K562 (cell line): ENCODE results near the gene KRTAP10-11. TPM values are rescaled to one million over a fixed set of nuclear protein-coding genes. Genes with fewer than 3 reads are reported as not detected.

Experiments used
- ATAC-seq: fragments of 200-7000 bp; cut with Tn5 transposase; 3 replicates; pipeline ENCODE4 v1.9.1; 2020; ENCODE audit warnings: moderate library complexity
- BruUV-seq: library from RNA; stranded (reverse); fragments of 400-500 nt; replicated peaks from 2 replicates; lab custom pipeline; 2021; lab: Mats Ljungman, UMichigan
- CTCF ChIA-PET: fragments of 300-600 bp; formaldehyde crosslinking; extraction: SDS; loops from one replicate; lab custom pipeline; 2021; ENCODE audit warnings: low intra/inter-chr PET ratio; lab: Yijun Ruan, JAX
- POLR2A ChIA-PET: fragments of 300-600, 350-650 bp; sonication (Branson Sonifier 250); formaldehyde crosslinking; extraction: SDS; loops from one replicate; lab custom pipeline; 2021; ENCODE audit warnings: antibody characterized with exemption, inconsistent platforms; lab: Yijun Ruan, JAX
- DNase-seq, 4 experiments: peaks; one replicate each; pipeline versions ENCODE4 v3.0.0 to v3.0.0-alpha.2; 2011 to 2018; ENCODE audit warnings: low spot score in 3 of 4, mixed read lengths in 3 of 4; ENCODE audit errors: extremely low read depth in 1 of 4
- FAIRE-seq: peaks from 2 replicates; lab custom pipeline; 2011; peaks lifted over from hg19 to GRCh38; lab: Jason Lieb, UNC
- H2AFZ ChIP-seq: 2 replicates; pipeline ENCODE4 v1.6.0; 2011; ENCODE audit warnings: low read depth, low read length, control low read depth, inconsistent platforms
- H3K27ac ChIP-seq: fragments of 200-600 bp; 3 replicates; pipeline ENCODE4 v1.8.0; 2011; ENCODE audit warnings: low read depth, mild to moderate bottlenecking, control low read depth, inconsistent platforms, low read length, moderate library complexity, mixed read lengths; ENCODE audit errors: extremely low read depth
- H3K27me3 ChIP-seq, 2 experiments: fragments of 300-600 bp in 1 of 2; 2 replicates in 1 of 2; 3 replicates in 1 of 2; pipeline versions ENCODE4 v1.6.0 to v1.8.0; 2011; ENCODE audit warnings: inconsistent platforms in 2 of 2, low read length in 2 of 2, mild to moderate bottlenecking in 1 of 2, mixed read lengths in 1 of 2, moderate library complexity in 1 of 2; ENCODE audit not compliant: control insufficient read depth in 2 of 2, insufficient read depth in 2 of 2
- H3K36me3 ChIP-seq: fragments of 300-600 bp; 3 replicates; pipeline ENCODE4 v1.8.0; 2011; ENCODE audit warnings: mild to moderate bottlenecking, low read length, inconsistent platforms; ENCODE audit not compliant: control insufficient read depth, insufficient read depth
- H3K4me1 ChIP-seq, 2 experiments: fragments of 200-600 bp in 1 of 2; replicated peaks in 1 of 2; 2 replicates in 1 of 2; 3 replicates in 1 of 2; pipeline versions ENCODE4 v1.5.1 to v1.8.0; 2011; ENCODE audit warnings: inconsistent platforms in 2 of 2, low read length in 2 of 2, mild to moderate bottlenecking in 1 of 2, mixed read lengths in 1 of 2, moderate library complexity in 1 of 2; ENCODE audit not compliant: control insufficient read depth in 2 of 2, insufficient read depth in 2 of 2
- H3K4me2 ChIP-seq: 2 replicates; pipeline ENCODE4 v1.6.1; 2011; ENCODE audit warnings: low read length, control low read depth, inconsistent platforms, mixed read lengths; ENCODE audit not compliant: insufficient read depth
- H3K4me3 ChIP-seq: fragments of 200-600 bp; sonication (generic), shearing (Covaris generic); 2 replicates; pipeline ENCODE4 v1.5.1; 2016; ENCODE audit warnings: control low read depth, inconsistent platforms
- H3K79me2 ChIP-seq: fragments of 200-600 bp; 3 replicates; pipeline ENCODE4 v1.8.0; 2011; ENCODE audit warnings: low read length, inconsistent platforms; ENCODE audit not compliant: control insufficient read depth, insufficient read depth
- H3K9ac ChIP-seq, 2 experiments: 2 replicates each; pipeline versions ENCODE4 v1.6.0 to v1.6.1; 2011; ENCODE audit warnings: low read depth in 2 of 2, low read length in 2 of 2, control low read depth in 1 of 2, inconsistent platforms in 1 of 2, mild to moderate bottlenecking in 1 of 2, mixed read lengths in 1 of 2; ENCODE audit not compliant: insufficient read depth in 1 of 2
- H3K9me1 ChIP-seq: one replicate; pipeline ENCODE4 v1.6.0; 2011; ENCODE audit warnings: inconsistent platforms, mild to moderate bottlenecking, low read length, moderate library complexity; ENCODE audit not compliant: control insufficient read depth, insufficient read depth
- H3K9me3 ChIP-seq: replicated peaks from 2 replicates; pipeline ENCODE4 v1.5.1; 2011; ENCODE audit warnings: low read depth, low read length, inconsistent platforms; ENCODE audit not compliant: control insufficient read depth, insufficient read depth
- H4K20me1 ChIP-seq: replicated peaks from 2 replicates; pipeline ENCODE4 v1.6.1; 2011; ENCODE audit warnings: low read length, inconsistent platforms, mixed read lengths; ENCODE audit not compliant: control insufficient read depth, insufficient read depth
- ERF ChIP-seq: fragments of 450-650 bp; formaldehyde crosslinking; IDR thresholded peaks from 2 replicates; pipeline ENCODE4 v1.4.0; 2020; ENCODE audit warnings: mild to moderate bottlenecking, mixed read lengths
- EZH2 ChIP-seq: IDR thresholded peaks from 2 replicates; pipeline ENCODE4 v1.6.1; 2012; ENCODE audit warnings: low read depth, mild to moderate bottlenecking, inconsistent platforms, low read length, borderline replicate concordance
- HDAC2 ChIP-seq: fragments of 450-650 bp; IDR thresholded peaks from 2 replicates; pipeline ENCODE4 v1.6.1; 2016; ENCODE audit warnings: mild to moderate bottlenecking
- MYNN ChIP-seq, 2 experiments: sonication (generic); formaldehyde crosslinking in 1 of 2; IDR thresholded peaks; 2 replicates each; pipeline versions ENCODE4 v1.5.0 to v1.6.1; 2016 to 2020; ENCODE audit warnings: antibody characterized with exemption in 1 of 2, missing genetic modification reagents in 1 of 2
- PRPF4 ChIP-seq: fragments of 200-400 bp; formaldehyde crosslinking; IDR thresholded peaks from one replicate; pipeline ENCODE4 v1.6.1; 2017; ENCODE audit warnings: low read length, low read depth, mild to moderate bottlenecking; ENCODE audit not compliant: insufficient read depth, poor library complexity, severe bottlenecking
- RBM34 ChIP-seq: fragments of 200-400 bp; formaldehyde crosslinking; IDR thresholded peaks from 2 replicates; pipeline ENCODE4 v1.6.1; 2018; ENCODE audit warnings: low read length, borderline replicate concordance; ENCODE audit not compliant: insufficient read depth
- THRB ChIP-seq: fragments of 450-650 bp; formaldehyde crosslinking; conservative IDR thresholded peaks from 2 replicates; pipeline ENCODE4 v1.4.0; 2022; ENCODE audit warnings: mild to moderate bottlenecking, missing genetic modification characterization
- ZNF121 ChIP-seq: sonication (generic); formaldehyde crosslinking; conservative IDR thresholded peaks from 2 replicates; pipeline ENCODE4 v1.8.0; 2022; ENCODE audit warnings: missing genetic modification reagents
- ZNF217 ChIP-seq: sonication (generic); formaldehyde crosslinking; IDR thresholded peaks from 2 replicates; pipeline ENCODE4 v1.8.0; 2022; ENCODE audit warnings: mild to moderate bottlenecking, missing genetic modification reagents
- WGBS: fragments of 100-300 bp; shearing (Covaris generic); methylation state at CpG from one replicate; pipeline ENCODE4 v1.1.6; 2016; ENCODE audit warnings: low coverage, mixed read lengths; ENCODE audit not compliant: insufficient coverage; ENCODE audit errors: missing lambda C conversion rate; 5-methylcytosine and 5-hydroxymethylcytosine counted together
- in situ Hi-C: fragments of 300-500 bp; cut with MboI; formaldehyde crosslinking; loops from 4 replicates; pipeline ENCODE4 v1.15.0; 2018; ENCODE audit warnings: inconsistent platforms, mixed read lengths
- intact Hi-C: fragments of 100-400 bp; cut with micrococcal nuclease; formaldehyde crosslinking; loops from 2 replicates; pipeline ENCODE4 v1.14.2; 2022
- polyA plus RNA-seq, 8 experiments: library from polyadenylated mRNA; depleted of rRNA in 4 of 8; stranded (reverse) in 5 of 8; unstranded in 3 of 8; fragments of >200 nt; fragmentation: Nextera tagmentation in 2 of 8; fragmentation: Illumina TruSeq in 1 of 8; extraction: Ambion mirVana in 2 of 8; extraction: Trizol in 1 of 8; gene quantifications; 2 replicates each; pipeline versions ENCODE4 v1.2.1 to v1.2.3, GENCODE V29; 2011 to 2014; ENCODE audit warnings: inconsistent platforms in 1 of 8, missing spikeins in 1 of 8
- total RNA-seq, 7 experiments: library from RNA; depleted of rRNA in 6 of 7; stranded (reverse); fragments of >200 nt in 6 of 7; fragmentation: Illumina TruSeq in 2 of 7; extraction: Trizol in 2 of 7; gene quantifications; 2 replicates each; pipeline versions ENCODE4 v1.2.1 to v1.2.3, GENCODE V29; 2011 to 2021; ENCODE audit warnings: low replicate concordance in 1 of 7
- TF ChIP-seq, protein P1 (sequence below): IDR thresholded peaks from 3 replicates; pipeline ENCODE4 v1.6.1; 2011; ENCODE audit warnings: borderline replicate concordance, mild to moderate bottlenecking, moderate library complexity; ENCODE audit not compliant: insufficient read length; ENCODE audit errors: extremely low read depth
- TF ChIP-seq, protein P2 (sequence below): fragments of 250-450 bp; sonication (Bioruptor Pico); IDR thresholded peaks from 2 replicates; pipeline ENCODE4 v1.8.0; 2022; ENCODE audit warnings: moderate library complexity, mild to moderate bottlenecking, inconsistent platforms

Gene KRTAP10-11
- total and polyA plus RNA-seq, 9 of the 15 experiments (the other 6 are each of a cell fraction or from before 2014, with no cell fraction given) = not detected

DNA sequence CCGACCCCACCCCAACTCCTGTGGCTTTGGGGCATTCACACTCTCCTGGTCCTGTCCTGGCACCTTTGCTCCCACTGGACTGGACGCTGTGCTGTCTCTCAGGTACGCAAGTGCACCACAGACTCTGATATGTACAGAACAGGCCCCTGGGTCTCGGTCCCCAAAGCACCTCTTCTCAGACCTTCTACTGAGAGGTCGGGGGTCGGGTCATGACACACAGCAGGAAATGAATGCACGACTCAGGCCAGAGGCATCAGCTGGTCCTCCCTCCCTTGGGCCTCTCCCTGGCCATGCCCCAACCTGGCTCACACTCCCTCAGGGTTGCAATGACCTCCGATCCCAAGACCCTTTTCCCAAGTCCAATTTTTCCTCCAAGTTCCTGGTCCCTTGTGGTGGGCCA, 49.0 kb downstream of the KRTAP10-11 start:
- Histone ChIP-seq H2AFZ (no peak overlapping the region), H3K9ac (no peak overlapping the region), H3K36me3 (no peaks in the 10 kb centered on the region), H3K79me2 (no peaks in the 10 kb centered on the region), H3K27ac (no peak overlapping the region), H3K4me2 (no peak overlapping the region), H3K27me3 (peaks cover 20 to 48% of the 10 kb centered on the region in 2 experiments; a peak in 4 of 5 replicates), H4K20me1 (no peaks in the 10 kb centered on the region), H3K4me3 (no peak overlapping the region), H3K9me3 (no peaks in the 10 kb centered on the region; the same call in 1 of the 2 replicates), H3K4me1 (0 out of 5 replicates have a peak, but pooled peaks cover 0 to 4% of the 10 kb centered on the region in 2 experiments), H3K9me1 (no peaks in the 10 kb centered on the region)
- ChIA-PET POLR2A (interaction anchor here (0.6 to 1.1 kb wide), 2 partner anchors 75 to 94 kb away, joined by 3 to 4 read pairs; no protein-coding TSS in a partner anchor), CTCF (no interaction called here)
- ATAC-seq (no peak), DNase-seq (peak in 1 of 4 experiments; percentile 6), FAIRE-seq (no peak)
- in situ Hi-C loops (no loop called here), intact Hi-C loops (no loop called here)
- BruUV-seq = no TSS peak
- whole genome bisulfite sequencing = 0% methylated on average over 8 of the region's 8 CpGs
- TF ChIP-seq HDAC2 = no peak
- TF ChIP-seq, protein P1, sequence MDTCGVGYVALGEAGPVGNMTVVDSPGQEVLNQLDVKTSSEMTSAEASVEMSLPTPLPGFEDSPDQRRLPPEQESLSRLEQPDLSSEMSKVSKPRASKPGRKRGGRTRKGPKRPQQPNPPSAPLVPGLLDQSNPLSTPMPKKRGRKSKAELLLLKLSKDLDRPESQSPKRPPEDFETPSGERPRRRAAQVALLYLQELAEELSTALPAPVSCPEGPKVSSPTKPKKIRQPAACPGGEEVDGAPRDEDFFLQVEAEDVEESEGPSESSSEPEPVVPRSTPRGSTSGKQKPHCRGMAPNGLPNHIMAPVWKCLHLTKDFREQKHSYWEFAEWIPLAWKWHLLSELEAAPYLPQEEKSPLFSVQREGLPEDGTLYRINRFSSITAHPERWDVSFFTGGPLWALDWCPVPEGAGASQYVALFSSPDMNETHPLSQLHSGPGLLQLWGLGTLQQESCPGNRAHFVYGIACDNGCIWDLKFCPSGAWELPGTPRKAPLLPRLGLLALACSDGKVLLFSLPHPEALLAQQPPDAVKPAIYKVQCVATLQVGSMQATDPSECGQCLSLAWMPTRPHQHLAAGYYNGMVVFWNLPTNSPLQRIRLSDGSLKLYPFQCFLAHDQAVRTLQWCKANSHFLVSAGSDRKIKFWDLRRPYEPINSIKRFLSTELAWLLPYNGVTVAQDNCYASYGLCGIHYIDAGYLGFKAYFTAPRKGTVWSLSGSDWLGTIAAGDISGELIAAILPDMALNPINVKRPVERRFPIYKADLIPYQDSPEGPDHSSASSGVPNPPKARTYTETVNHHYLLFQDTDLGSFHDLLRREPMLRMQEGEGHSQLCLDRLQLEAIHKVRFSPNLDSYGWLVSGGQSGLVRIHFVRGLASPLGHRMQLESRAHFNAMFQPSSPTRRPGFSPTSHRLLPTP = no peak
- no peak for TF ChIP-seq THRB (CRISPR knock-in tag)
- no peak for TF ChIP-seq ZNF217 (CRISPR knock-in tag)
- no peak for TF ChIP-seq ERF (CRISPR knock-in tag)
- no peak for TF ChIP-seq ZNF121 (CRISPR knock-in tag)
- TF ChIP-seq, protein P2, sequence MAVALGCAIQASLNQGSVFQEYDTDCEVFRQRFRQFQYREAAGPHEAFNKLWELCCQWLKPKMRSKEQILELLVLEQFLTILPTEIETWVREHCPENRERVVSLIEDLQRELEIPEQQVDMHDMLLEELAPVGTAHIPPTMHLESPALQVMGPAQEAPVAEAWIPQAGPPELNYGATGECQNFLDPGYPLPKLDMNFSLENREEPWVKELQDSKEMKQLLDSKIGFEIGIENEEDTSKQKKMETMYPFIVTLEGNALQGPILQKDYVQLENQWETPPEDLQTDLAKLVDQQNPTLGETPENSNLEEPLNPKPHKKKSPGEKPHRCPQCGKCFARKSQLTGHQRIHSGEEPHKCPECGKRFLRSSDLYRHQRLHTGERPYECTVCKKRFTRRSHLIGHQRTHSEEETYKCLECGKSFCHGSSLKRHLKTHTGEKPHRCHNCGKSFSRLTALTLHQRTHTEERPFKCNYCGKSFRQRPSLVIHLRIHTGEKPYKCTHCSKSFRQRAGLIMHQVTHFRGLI (CRISPR knock-in tag) = no peak
- TF ChIP-seq MYNN (IDR thresholded peaks at IDR 0.05) = no peak
- no peak for TF ChIP-seq MYNN (CRISPR knock-in tag; IDR thresholded peaks at IDR 0.05)
- no peak for TF ChIP-seq RBM34
- TF ChIP-seq PRPF4 = no peak
- no peak for TF ChIP-seq EZH2
